ENCODE data around the gene PHLDA1. TPM values are rescaled to one million over a fixed set of nuclear protein-coding genes. Genes with fewer than 3 reads are reported as not detected.

PHLDA1 gene
- total RNA-seq, 2 donors from 2014 or later: 19.9 to 33.6 TPM

DNA sequence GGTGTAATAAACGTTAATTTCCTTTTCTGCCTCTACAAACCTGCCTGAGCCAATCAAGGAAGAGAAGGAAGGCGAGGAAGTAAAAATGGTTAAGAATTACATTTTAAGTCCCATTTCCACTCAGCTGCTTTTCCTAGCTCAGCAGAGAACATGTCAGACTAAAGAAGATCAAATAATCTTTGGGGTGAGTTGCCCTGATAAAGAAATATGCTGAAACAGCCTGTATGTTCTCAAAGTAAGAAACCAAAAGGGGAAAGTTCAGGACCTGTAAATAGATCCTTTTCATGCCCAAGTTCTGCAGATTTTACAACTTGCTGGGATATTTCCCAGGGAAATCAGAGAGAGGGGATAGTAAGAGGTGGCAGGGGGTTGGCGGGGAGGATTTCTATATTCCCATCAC, 55.5 kb downstream of the PHLDA1 start:
- no peak for ATAC-seq (replicated peaks in 1 of 2)
- Mint-ChIP-seq H3K27ac (peak overlapping the region; percentile 34), H3K27me3 (ENCODE audit: low read depth) (no peaks in the 10 kb centered on the region), H3K4me3 (no peak overlapping the region), H3K9me3 (peaks cover 0 to 9% of the 10 kb centered on the region in 2 donors), H3K36me3 (ENCODE audit: insufficient read depth in 2 of 2) (peaks cover 9 to 22% of the 10 kb centered on the region in 2 donors), H3K4me1 (ENCODE audit: low read depth) (peaks cover 69% of the 10 kb centered on the region)
- DNase-seq: no peak

DNA sequence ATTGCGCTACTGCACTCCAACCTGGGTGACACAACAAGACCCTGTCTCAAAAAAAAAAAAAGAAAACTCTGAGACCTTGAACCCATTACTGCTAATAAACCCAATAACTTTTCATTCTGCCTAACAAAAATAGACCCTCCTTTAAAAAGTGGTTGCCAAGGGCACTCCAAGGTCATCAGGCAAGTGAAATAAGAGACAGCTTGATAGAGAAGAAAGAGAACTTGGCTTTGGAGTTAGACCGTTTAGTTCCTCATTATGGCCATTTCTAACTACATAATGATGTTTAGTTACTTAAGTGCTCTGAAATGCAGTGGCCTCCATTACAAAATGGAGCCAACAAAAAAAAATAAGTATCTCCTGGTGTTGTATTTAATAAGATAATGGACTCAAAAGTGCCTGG, 55.9 kb downstream of the PHLDA1 start:
- H3K27me3 Mint-ChIP-seq (ENCODE audit: low read depth): no peaks in the 10 kb centered on the region
- H3K9me3 Mint-ChIP-seq: peaks cover 0 to 10% of the 10 kb centered on the region in 2 donors
- ATAC-seq (replicated peaks in 1 of 2) (no peak), DNase-seq (no peak)
- H3K4me1 Mint-ChIP-seq (ENCODE audit: low read depth): peaks cover 67% of the 10 kb centered on the region
- H3K27ac Mint-ChIP-seq: peak overlapping the region; percentile 24
- H3K4me3 Mint-ChIP-seq: no peak overlapping the region
- H3K36me3 Mint-ChIP-seq (ENCODE audit: insufficient read depth in 2 of 2): peaks cover 10 to 26% of the 10 kb centered on the region in 2 donors

Other genes starting within 250 kb of the PHLDA1 start
- gene NAP1L1, start 52.9 kb upstream of the PHLDA1 start, total RNA-seq: 100 to 1,000 TPM; 849 to 969 TPM

Measured in activated T-cell treated with anti-CD3 and anti-CD28 coated beads, Interleukin-2, amount 50 U/mL, for 72 hours (primary cell).